Right lobe of liver (tissue), 6 donors: ENCODE results near the gene COMT. TPM values are rescaled to one million over a fixed set of nuclear protein-coding genes. Genes with fewer than 3 reads are reported as not detected.

Experiments used
- ATAC-seq, 4 donors: fragments of 200-7000 bp; cut with Tn5 transposase; one replicate each; pipeline ENCODE4 v1.9.1; 2020; ENCODE audit warnings: mild to moderate bottlenecking in 4 of 4, moderate library complexity in 4 of 4
- DNase-seq, 3 donors: peaks; one replicate each; pipeline ENCODE4 v3.0.0-alpha.2; 2020
- H3K27ac ChIP-seq, 3 donors: fragments of 200-600 bp; one replicate each; pipeline ENCODE4 v1.8.0; 2022
- H3K27me3 ChIP-seq, 2 donors: fragments of 200-600 bp; one replicate each; pipeline ENCODE4 v1.8.0; 2022
- H3K36me3 ChIP-seq, 4 donors: fragments of 200-600 bp; sonication (generic) in 1 of 4; one replicate each; pipeline versions ENCODE4 v1.5.1 to v1.8.0; 2017 to 2022; ENCODE audit warnings: control low read depth in 1 of 4
- H3K4me1 ChIP-seq, 4 donors: fragments of 200-600 bp; sonication (generic) in 1 of 4; one replicate each; pipeline versions ENCODE4 v1.5.1 to v1.8.0; 2017 to 2022; ENCODE audit warnings: control low read depth in 1 of 4
- H3K4me3 ChIP-seq, 3 donors: fragments of 200-600 bp; one replicate each; pipeline ENCODE4 v1.8.0; 2022
- H3K9me3 ChIP-seq, 4 donors: fragments of 200-600 bp; sonication (generic) in 1 of 4; one replicate each; pipeline versions ENCODE4 v1.5.1 to v1.8.0; 2017 to 2022; ENCODE audit warnings: control low read depth in 1 of 4
- POLR2A ChIP-seq: fragments of 450-650 bp; IDR thresholded peaks from one replicate; pipeline ENCODE4 v1.6.1; 2017; ENCODE audit warnings: antibody characterized with exemption, mild to moderate bottlenecking
- WGBS: methylation state at CpG from one replicate; pipeline ENCODE4 v1.1.6; 2018; ENCODE audit warnings: low coverage, low lambda C conversion rate; ENCODE audit not compliant: insufficient coverage; ENCODE audit errors: missing lambda C conversion rate; 5-methylcytosine and 5-hydroxymethylcytosine counted together
- intact Hi-C, 2 donors: fragments of 100-400 bp; cut with DNase I; formaldehyde crosslinking; loops; one replicate each; pipeline versions ENCODE4 v1.11.2 to v1.14.1; 2022
- total RNA-seq, 6 experiments: library from RNA; depleted of rRNA in 2 of 6; stranded (reverse); fragments of >200 nt in 2 of 6; fragmentation: NEBNext Ultra II Directional in 3 of 6; extraction: Animal tissue kit (Norgen Biotek cat#: 25700) in 3 of 6; gene quantifications; one replicate each; pipeline versions ENCODE4 v1.1.0 to v1.2.4, GENCODE V29; 2016 to 2023
- TF ChIP-seq, protein P1 (sequence below), 4 donors: fragments of 200-600 bp in 3 of 4; fragments of 450-650 bp in 1 of 4; IDR thresholded peaks; one replicate each; pipeline versions ENCODE4 v1.5.1 to v1.8.0; 2016 to 2022; ENCODE audit warnings: antibody characterized with exemption in 4 of 4, mild to moderate bottlenecking in 2 of 4
- donor health status: DM: no; HTN: yes; CAD: no.
- donor health status: DM: no; HTN: no; CAD: no.
- donor health status: DM: no; HTN: no; CAD: no.
- donor health status: DM: no; HTN: yes; CAD: no.
- donor health status: DM: no; HTN: yes; CAD: no.

COMT gene
- total RNA-seq, 6 experiments from 2014 or later: 144 to 270 (median 200) TPM

DNA sequence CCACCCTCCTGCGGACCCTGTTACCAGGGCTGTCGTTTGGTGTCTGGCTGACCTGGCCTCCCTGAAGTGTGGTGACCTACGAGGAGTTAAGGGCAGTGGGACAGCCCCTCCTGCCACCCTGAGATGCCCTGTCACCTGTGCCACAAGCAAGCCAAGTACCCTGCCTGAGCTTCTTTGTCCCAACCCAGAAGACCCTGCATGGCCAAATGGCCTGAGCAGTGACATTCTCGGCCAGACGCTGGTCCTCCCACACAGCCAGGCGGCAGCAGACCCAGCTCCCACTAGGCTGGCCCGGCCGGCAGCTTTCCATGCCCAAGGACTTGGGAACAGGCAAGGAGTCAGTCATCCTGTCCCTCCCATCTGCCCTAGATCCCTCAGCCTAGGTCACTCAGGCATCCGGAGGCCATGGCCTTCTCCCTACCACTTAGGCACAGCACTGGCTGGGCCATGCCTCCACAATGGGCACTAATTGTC lies 67.5 kb downstream of the COMT start:
- intact Hi-C loops: no loop called here
- Histone ChIP-seq H3K27ac (no peak overlapping the region), H3K36me3 (no peaks in the 10 kb centered on the region), H3K4me1 (peaks cover 0 to 6% (median 0%) of the 10 kb centered on the region in 4 donors), H3K27me3 (no peaks in the 10 kb centered on the region), H3K9me3 (peaks cover 0 to 2% (median 0%) of the 10 kb centered on the region in 4 donors), H3K4me3 (no peak overlapping the region)
- DNase-seq (peak in 1 of 3 donors; percentile 40), ATAC-seq (peak in 1 of 4 donors; percentile 4)
- TF ChIP-seq, protein P1, sequence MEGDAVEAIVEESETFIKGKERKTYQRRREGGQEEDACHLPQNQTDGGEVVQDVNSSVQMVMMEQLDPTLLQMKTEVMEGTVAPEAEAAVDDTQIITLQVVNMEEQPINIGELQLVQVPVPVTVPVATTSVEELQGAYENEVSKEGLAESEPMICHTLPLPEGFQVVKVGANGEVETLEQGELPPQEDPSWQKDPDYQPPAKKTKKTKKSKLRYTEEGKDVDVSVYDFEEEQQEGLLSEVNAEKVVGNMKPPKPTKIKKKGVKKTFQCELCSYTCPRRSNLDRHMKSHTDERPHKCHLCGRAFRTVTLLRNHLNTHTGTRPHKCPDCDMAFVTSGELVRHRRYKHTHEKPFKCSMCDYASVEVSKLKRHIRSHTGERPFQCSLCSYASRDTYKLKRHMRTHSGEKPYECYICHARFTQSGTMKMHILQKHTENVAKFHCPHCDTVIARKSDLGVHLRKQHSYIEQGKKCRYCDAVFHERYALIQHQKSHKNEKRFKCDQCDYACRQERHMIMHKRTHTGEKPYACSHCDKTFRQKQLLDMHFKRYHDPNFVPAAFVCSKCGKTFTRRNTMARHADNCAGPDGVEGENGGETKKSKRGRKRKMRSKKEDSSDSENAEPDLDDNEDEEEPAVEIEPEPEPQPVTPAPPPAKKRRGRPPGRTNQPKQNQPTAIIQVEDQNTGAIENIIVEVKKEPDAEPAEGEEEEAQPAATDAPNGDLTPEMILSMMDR (IDR thresholded peaks at IDR 0.05): no peak
- TF ChIP-seq POLR2A: no peak
- 80% methylated on average over 1 of the region's 9 CpGs for WGBS

DNA sequence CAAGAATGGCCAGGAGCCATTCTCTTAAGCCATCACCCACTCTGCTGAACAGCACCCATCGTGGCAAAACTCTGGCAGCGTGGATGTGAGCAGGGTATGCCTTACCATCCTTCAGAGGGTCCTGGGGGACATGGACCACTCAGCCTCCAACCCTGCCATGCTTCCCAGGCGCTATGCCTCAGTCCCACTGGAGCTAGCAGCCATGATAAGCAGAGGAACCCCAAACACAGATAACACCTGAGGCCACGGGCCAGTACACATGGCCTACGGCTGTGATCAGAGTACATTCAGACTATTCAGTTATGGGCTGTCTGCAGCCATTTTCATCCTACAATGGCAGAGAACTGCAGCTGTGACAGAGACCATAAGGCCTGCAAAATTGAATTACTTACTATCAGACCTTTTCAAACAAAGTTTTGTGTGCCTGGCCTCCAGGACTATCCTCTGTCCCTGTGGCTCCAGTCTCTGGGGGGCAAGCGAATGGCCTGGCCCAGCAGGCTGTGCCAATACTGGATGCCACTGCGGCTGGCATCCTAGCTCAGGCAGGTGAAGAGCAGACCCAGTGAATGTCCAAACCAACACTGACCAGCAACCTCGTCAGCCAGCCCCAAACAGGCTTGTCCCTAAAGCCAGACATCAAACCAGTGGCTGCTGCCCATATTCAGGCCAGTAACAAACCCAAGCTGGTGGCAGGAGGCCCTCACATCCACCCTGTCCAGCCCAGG lies 68.2 kb downstream of the COMT start:
- ATAC-seq (no peak), DNase-seq (peak in 1 of 3 donors; percentile 43)
- peak overlapping the region in 1 of 3 donors; percentile 19 for H3K27ac ChIP-seq
- H3K4me1 ChIP-seq: peaks cover 0 to 9% (median 0%) of the 10 kb centered on the region in 4 donors
- TF ChIP-seq POLR2A: no peak
- TF ChIP-seq, protein P1 (IDR thresholded peaks at IDR 0.05): no peak
- no peaks in the 10 kb centered on the region for H3K36me3 ChIP-seq
- H3K9me3 ChIP-seq: no peaks in the 10 kb centered on the region
- WGBS: 100% methylated on average over 1 of the region's 8 CpGs
- peak overlapping the region in 1 of 3 donors; percentile 4 for H3K4me3 ChIP-seq
- H3K27me3 ChIP-seq: no peaks in the 10 kb centered on the region
- intact Hi-C loops: no loop called here

DNA sequence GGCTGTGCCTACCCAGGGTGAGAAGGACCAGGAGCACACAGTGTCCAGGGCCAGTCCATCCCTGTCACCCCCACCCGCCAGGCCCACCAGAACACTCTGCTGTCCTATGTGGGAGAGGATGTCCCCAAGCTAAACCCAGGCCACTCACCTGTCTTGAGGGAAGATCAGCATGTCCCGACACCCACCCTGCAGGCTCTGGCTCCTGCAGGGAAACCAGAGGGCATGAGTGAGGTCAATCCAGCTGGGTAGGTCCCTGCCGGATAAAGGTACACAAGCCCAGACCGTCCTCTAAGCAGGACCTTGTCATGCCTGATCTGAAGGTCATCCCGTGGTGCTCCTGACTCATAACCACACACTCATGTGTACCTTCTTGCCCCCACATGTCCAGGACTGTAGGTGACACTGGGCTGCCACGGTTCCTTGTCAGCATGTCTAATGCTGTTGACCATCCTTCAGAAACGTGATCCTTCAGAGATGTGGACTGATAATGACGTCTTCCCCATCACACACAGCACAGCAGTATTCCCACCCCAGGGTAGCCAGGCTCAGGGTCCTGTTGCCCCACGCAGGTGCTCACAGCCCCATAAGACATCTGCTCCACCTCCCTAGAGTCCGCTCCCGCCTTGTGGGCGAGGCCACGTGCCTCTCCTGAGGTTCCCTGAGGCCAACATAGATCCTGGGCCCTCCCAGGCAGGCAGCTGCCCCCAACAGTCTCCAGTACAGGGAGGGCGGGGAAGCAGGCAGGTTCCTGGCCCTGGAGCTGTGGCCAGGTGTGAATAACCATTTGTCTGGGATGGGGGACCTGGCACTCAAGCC lies 68.9 kb downstream of the COMT start:
- 71% methylated on average over 4 of the region's 14 CpGs for WGBS

More for the DNA sequence above, 68.9 kb downstream of the COMT start:
- DNase-seq (peak in 1 of 3 donors; percentile 54), ATAC-seq (peak in 2 of 4 donors; percentile 27 to 69)
- Histone ChIP-seq H3K27ac (peak overlapping the region in 2 of 3 donors; percentile 19 to 44), H3K4me3 (peak overlapping the region in 1 of 3 donors; percentile 4), H3K4me1 (peaks cover 0 to 17% (median 0%) of the 10 kb centered on the region in 4 donors), H3K36me3 (no peaks in the 10 kb centered on the region), H3K9me3 (no peaks in the 10 kb centered on the region), H3K27me3 (no peaks in the 10 kb centered on the region)
- intact Hi-C loops: no loop called here
- TF ChIP-seq, protein P1 (IDR thresholded peaks at IDR 0.05): no peak
- TF ChIP-seq POLR2A: no peak
